Activated T-helper 2 cell treated with anti-CD3 and anti-CD28 coated beads, Interferon-gamma antibody, Interleukin-2, Interleukin-4, amounts not matched to agents 10 μg/mL and 5 μg/mL and 100 μg/mL, durations not matched to agents 14 hours and 24 hours and 36 hours (primary cell): ENCODE data around the gene RNF168. TPM values are rescaled to one million over a fixed set of nuclear protein-coding genes. Genes with fewer than 3 reads are reported as not detected.

ENCODE experiments used
- total RNA-seq: library from RNA; stranded (reverse); gene quantifications from 2 replicates; pipeline ENCODE4 v1.2.3, GENCODE V29; 2022

RNF168 gene
- total RNA-seq, 1 donor from 2014 or later = 36.3 TPM

Other genes starting within 250 kb of the RNF168 start
- 49.2 and 53.7 TPM in 2 replicates for gene PCYT1A, start 216.0 kb downstream of the RNF168 start, total RNA-seq
- 10.9 and 12.3 TPM in 2 replicates for gene DYNLT2B, start 185.5 kb downstream of the RNF168 start, total RNA-seq
- not detected in 2 replicates for gene TM4SF19, start 165.4 kb downstream of the RNF168 start, total RNA-seq
- 64.4 and 67.8 TPM in 2 replicates for gene UBXN7, start 71.3 kb downstream of the RNF168 start, total RNA-seq
- not detected in 2 replicates for gene SMCO1, start 11.6 kb upstream of the RNF168 start, total RNA-seq
- 16.5 and 17.4 TPM in 2 replicates for gene WDR53, start 64.8 kb upstream of the RNF168 start, total RNA-seq
- 22.4 and 23.0 TPM in 2 replicates for gene FBXO45, start 64.9 kb upstream of the RNF168 start, total RNA-seq
- gene NRROS, start 135.9 kb upstream of the RNF168 start, total RNA-seq = 51.4 and 53.2 TPM in 2 replicates
- gene CEP19, start 208.5 kb upstream of the RNF168 start, total RNA-seq = 3.7 and 4.5 TPM in 2 replicates
- 65.7 and 70.8 TPM in 2 replicates for gene PIGX, start 208.6 kb upstream of the RNF168 start, total RNA-seq
- 103 and 107 TPM in 2 replicates for gene PAK2, start 236.1 kb upstream of the RNF168 start, total RNA-seq